ENCODE results near the gene SPRY4.

- TF ChIP-seq POLR2AphosphoS5 (IDR thresholded peaks at IDR 0.05) (no peak), CTCF (IDR thresholded peaks at IDR 0.05) (no peak)
Observed at GRCh38 chr5:142314606-142315005, 10.2 kb downstream of the SPRY4 start.

Measured in esophagus muscularis mucosa (tissue), 3 donors.